PC-3 (cell line): Measurements from ENCODE around the gene C7. TPM values are rescaled to one million over a fixed set of nuclear protein-coding genes. Genes with fewer than 3 reads are reported as not detected.

Experiments used
- ATAC-seq: fragments of 200-7000 bp; cut with Tn5 transposase; 2 replicates; pipeline ENCODE4 v1.9.1; 2020; ENCODE audit warnings: mild to moderate bottlenecking, moderate library complexity
- BruUV-seq: library from RNA; stranded (reverse); fragments of 400-500 nt; replicated peaks from 2 replicates; lab custom pipeline; 2021; lab: Mats Ljungman, UMichigan
- CTCF ChIA-PET: fragments of 300-600 bp; sonication (Branson Sonifier 250); formaldehyde crosslinking; loops from one replicate; lab custom pipeline; 2022; ENCODE audit warnings: antibody characterized with exemption; lab: Charles Lee
- POLR2A ChIA-PET: fragments of 300-600 bp; sonication (Branson Sonifier 250); formaldehyde crosslinking; loops from one replicate; lab custom pipeline; 2022; ENCODE audit warnings: antibody characterized with exemption; ENCODE audit not compliant: unreplicated experiment; lab: Charles Lee
- DNase-seq: peaks from one replicate; pipeline ENCODE4 v3.0.0-alpha.2; 2015
- H2AFZ ChIP-seq: fragments of 300-600 bp; sonication (generic); 2 replicates; pipeline ENCODE4 v1.6.0; 2016; ENCODE audit warnings: antibody characterized with exemption, low read length
- H3F3A ChIP-seq: fragments of 300-600 bp; sonication (generic); one replicate; pipeline ENCODE4 v1.6.0; 2017; ENCODE audit warnings: antibody characterized with exemption, low read length, control low read depth, mild to moderate bottlenecking; ENCODE audit not compliant: unreplicated experiment
- H3K27ac ChIP-seq: fragments of 300-600 bp; sonication (generic); 2 replicates; pipeline ENCODE4 v1.5.1; 2016; ENCODE audit warnings: mild to moderate bottlenecking, low read length
- H3K27me3 ChIP-seq: fragments of 300-600 bp; sonication (generic); 2 replicates; pipeline ENCODE4 v1.6.1; 2016; ENCODE audit warnings: low read length, mixed read lengths
- H3K36me3 ChIP-seq: fragments of 300-600 bp; sonication (generic); 2 replicates; pipeline ENCODE4 v1.6.1; 2016; ENCODE audit warnings: low read depth, mixed run types, low read length, mixed read lengths
- H3K4me1 ChIP-seq: fragments of 300-600 bp; sonication (generic); 2 replicates; pipeline ENCODE4 v1.5.1; 2016; ENCODE audit warnings: low read length; ENCODE audit not compliant: insufficient read depth
- H3K4me2 ChIP-seq: fragments of 300-600 bp; sonication (generic); 2 replicates; pipeline ENCODE4 v1.6.0; 2016; ENCODE audit warnings: low read length
- H3K4me3 ChIP-seq: fragments of 300-600 bp; sonication (generic); 2 replicates; pipeline ENCODE4 v1.5.1; 2016; ENCODE audit warnings: mild to moderate bottlenecking, low read length, mixed read lengths
- H3K79me2 ChIP-seq: fragments of 300-600 bp; sonication (generic); 2 replicates; pipeline ENCODE4 v1.6.1; 2017; ENCODE audit warnings: low read length, mixed read lengths
- H3K9ac ChIP-seq: fragments of 300-600 bp; sonication (generic); 2 replicates; pipeline ENCODE4 v1.6.0; 2016; ENCODE audit warnings: mild to moderate bottlenecking, low read length
- H3K9me2 ChIP-seq: fragments of 300-600 bp; sonication (generic); replicated peaks from 2 replicates; pipeline ENCODE4 v1.6.1; 2016; ENCODE audit warnings: mixed run types, low read length, mixed read lengths
- H3K9me3 ChIP-seq: fragments of 300-600 bp; sonication (generic); 2 replicates; pipeline ENCODE4 v1.6.1; 2016; ENCODE audit warnings: low read length, mixed read lengths
- H4K20me1 ChIP-seq: fragments of 300-600 bp; sonication (generic); 2 replicates; pipeline ENCODE4 v1.6.1; 2016; ENCODE audit warnings: low read length, mixed read lengths
- CTCF ChIP-seq: fragments of 300-600 bp; sonication (generic); conservative IDR thresholded peaks from 2 replicates; pipeline ENCODE4 v1.5.1; 2017; ENCODE audit warnings: antibody characterized with exemption, low read depth, mild to moderate bottlenecking, low read length
- EZH2 ChIP-seq: fragments of 300-600 bp; sonication (generic); IDR thresholded peaks from one replicate; pipeline ENCODE4 v1.6.1; 2017; ENCODE audit warnings: antibody characterized with exemption, mild to moderate bottlenecking, low read length; ENCODE audit not compliant: unreplicated experiment
- EZH2phosphoT487 ChIP-seq: fragments of 300-600 bp; sonication (generic); IDR thresholded peaks from 2 replicates; pipeline ENCODE4 v1.6.1; 2018; ENCODE audit warnings: mild to moderate bottlenecking, antibody characterized with exemption, low read length, borderline replicate concordance
- intact Hi-C: fragments of 100-400 bp; cut with micrococcal nuclease; formaldehyde crosslinking; loops from 2 replicates; pipeline ENCODE4 v1.9.0; 2023
- total RNA-seq: library from RNA; depleted of rRNA; stranded (reverse); fragments of >200 nt; gene quantifications from 2 replicates; pipeline ENCODE4 v1.2.3, GENCODE V29; 2014

The C7 gene
- total RNA-seq, 1 experiment from 2014 or later: not detected

- no peak for DNase-seq
- Histone ChIP-seq H2AFZ (no peak overlapping the region), H3K9me3 (no peaks in the 10 kb centered on the region), H3K9me2 (no peaks in the 10 kb centered on the region), H4K20me1 (no peaks in the 10 kb centered on the region), H3F3A (no peaks in the 10 kb centered on the region), H3K4me2 (no peak overlapping the region), H3K4me3 (no peak overlapping the region), H3K4me1 (no peaks in the 10 kb centered on the region), H3K79me2 (no peaks in the 10 kb centered on the region), H3K27ac (no peak overlapping the region), H3K9ac (no peak overlapping the region), H3K27me3 (no peaks in the 10 kb centered on the region), H3K36me3 (no peaks in the 10 kb centered on the region)
- BruUV-seq: no TSS peak
- ChIA-PET POLR2A (no interaction called here), CTCF (no interaction called here)
- intact Hi-C loops: no loop called here
- no peak for TF ChIP-seq EZH2phosphoT487
- TF ChIP-seq CTCF: no peak
- TF ChIP-seq EZH2: no peak
- no peak for ATAC-seq
Measured at GRCh38 chr5:40939753-40940152, 30.5 kb downstream of the C7 start.

- H3K27ac ChIP-seq: no peak overlapping the region
- H3F3A ChIP-seq: no peaks in the 10 kb centered on the region
- no peak for ATAC-seq
- H3K9me3 ChIP-seq: no peaks in the 10 kb centered on the region
- BruUV-seq: no TSS peak
- no peak overlapping the region for H2AFZ ChIP-seq
- intact Hi-C loops: no loop called here
- ChIA-PET POLR2A (no interaction called here), CTCF (no interaction called here)
- H3K79me2 ChIP-seq: no peaks in the 10 kb centered on the region
- H3K36me3 ChIP-seq: no peaks in the 10 kb centered on the region
- no peak overlapping the region for H3K9ac ChIP-seq
- no peak for TF ChIP-seq CTCF
- no peak for TF ChIP-seq EZH2phosphoT487
- TF ChIP-seq EZH2: no peak
- H3K4me2 ChIP-seq: no peak overlapping the region
- H4K20me1 ChIP-seq: no peaks in the 10 kb centered on the region
- no peaks in the 10 kb centered on the region for H3K4me1 ChIP-seq
- no peaks in the 10 kb centered on the region for H3K27me3 ChIP-seq
- no peaks in the 10 kb centered on the region for H3K9me2 ChIP-seq
- no peak overlapping the region for H3K4me3 ChIP-seq
- DNase-seq: no peak
Measured at GRCh38 chr5:40945111-40945510, 35.8 kb downstream of the C7 start.

- H3K4me1 ChIP-seq: peaks cover 8% of the 10 kb centered on the region
- H3K9me3 ChIP-seq: 0 out of 2 replicates have a peak, but pooled peaks cover 4% of the 10 kb centered on the region
- peaks cover 7% of the 10 kb centered on the region; the same call in 1 of the 2 replicates for H3K36me3 ChIP-seq
- H3K27ac ChIP-seq: no peak overlapping the region
- H3K9me2 ChIP-seq: no peaks in the 10 kb centered on the region
- no peak overlapping the region for H3K4me2 ChIP-seq
- TF ChIP-seq CTCF: no peak
- no peak for TF ChIP-seq EZH2
- TF ChIP-seq EZH2phosphoT487: no peak
- no TSS peak for BruUV-seq
- no peaks in the 10 kb centered on the region for H3F3A ChIP-seq
- no peaks in the 10 kb centered on the region for H3K79me2 ChIP-seq
- intact Hi-C loops: no loop called here
- peak; percentile 44 for DNase-seq
- H3K4me3 ChIP-seq: no peak overlapping the region
- peak; percentile 69; the same call in 1 of the 2 replicates for ATAC-seq
- no peaks in the 10 kb centered on the region for H3K27me3 ChIP-seq
- H3K9ac ChIP-seq: no peak overlapping the region
- ChIA-PET POLR2A (interaction anchor here (0.6 kb wide), 1 partner anchor 513 kb away, joined by 7 read pairs; no protein-coding TSS in a partner anchor), CTCF (no interaction called here)
- no peaks in the 10 kb centered on the region for H4K20me1 ChIP-seq
- H2AFZ ChIP-seq: no peak overlapping the region
Measured at GRCh38 chr5:40955313-40955712, 46.0 kb downstream of the C7 start.
